ENCODE measurements around the gene GBE1. TPM values are rescaled to one million over a fixed set of nuclear protein-coding genes. Genes with fewer than 3 reads are reported as not detected.

The GBE1 gene
- total RNA-seq, 1 experiment from 2014 or later: 12.7 TPM

DNA sequence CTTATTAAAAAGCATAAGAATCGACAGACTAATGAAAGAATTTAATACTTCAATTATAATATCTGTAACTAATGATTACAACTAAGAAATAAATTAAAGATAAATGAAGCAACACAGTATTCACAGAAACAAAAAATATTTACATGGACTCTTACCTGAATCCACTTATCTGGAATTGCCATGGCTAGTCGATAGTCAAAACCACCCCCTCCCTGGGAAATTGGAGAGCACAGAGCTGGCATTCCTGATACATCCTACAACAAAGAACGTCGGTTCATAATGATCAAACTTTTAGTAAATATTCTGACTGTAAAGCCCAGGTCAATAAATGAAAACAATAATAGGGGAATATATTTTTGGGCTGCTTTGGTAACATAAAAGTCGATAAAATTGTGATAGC lies 175.5 kb downstream of the GBE1 start:
- CTCF ChIA-PET: no interaction called here
- intact Hi-C loops (cut with micrococcal nuclease; ENCODE audit: unreplicated experiment): loop anchor here (2.0 kb wide), 1 partner anchor 57 kb away; no protein-coding TSS in a partner anchor
- Mint-ChIP-seq H3K27ac (ENCODE audit: unreplicated experiment) (no peak overlapping the region), H3K4me3 (ENCODE audit: low read depth, unreplicated experiment) (no peak overlapping the region), H3K36me3 (ENCODE audit: insufficient read depth, unreplicated experiment) (no peaks in the 10 kb centered on the region), H3K27me3 (ENCODE audit: unreplicated experiment) (no peaks in the 10 kb centered on the region), H3K9me3 (ENCODE audit: low read depth, unreplicated experiment) (no peaks in the 10 kb centered on the region), H3K4me1 (ENCODE audit: low read depth, unreplicated experiment) (no peaks in the 10 kb centered on the region)
- no TSS peak for BruUV-seq (replicated peaks)
- TF ChIP-seq, protein P1, sequence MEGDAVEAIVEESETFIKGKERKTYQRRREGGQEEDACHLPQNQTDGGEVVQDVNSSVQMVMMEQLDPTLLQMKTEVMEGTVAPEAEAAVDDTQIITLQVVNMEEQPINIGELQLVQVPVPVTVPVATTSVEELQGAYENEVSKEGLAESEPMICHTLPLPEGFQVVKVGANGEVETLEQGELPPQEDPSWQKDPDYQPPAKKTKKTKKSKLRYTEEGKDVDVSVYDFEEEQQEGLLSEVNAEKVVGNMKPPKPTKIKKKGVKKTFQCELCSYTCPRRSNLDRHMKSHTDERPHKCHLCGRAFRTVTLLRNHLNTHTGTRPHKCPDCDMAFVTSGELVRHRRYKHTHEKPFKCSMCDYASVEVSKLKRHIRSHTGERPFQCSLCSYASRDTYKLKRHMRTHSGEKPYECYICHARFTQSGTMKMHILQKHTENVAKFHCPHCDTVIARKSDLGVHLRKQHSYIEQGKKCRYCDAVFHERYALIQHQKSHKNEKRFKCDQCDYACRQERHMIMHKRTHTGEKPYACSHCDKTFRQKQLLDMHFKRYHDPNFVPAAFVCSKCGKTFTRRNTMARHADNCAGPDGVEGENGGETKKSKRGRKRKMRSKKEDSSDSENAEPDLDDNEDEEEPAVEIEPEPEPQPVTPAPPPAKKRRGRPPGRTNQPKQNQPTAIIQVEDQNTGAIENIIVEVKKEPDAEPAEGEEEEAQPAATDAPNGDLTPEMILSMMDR (IDR thresholded peaks at IDR 0.05; ENCODE audit: unreplicated experiment): no peak
- no peak for DNase-seq

DNA sequence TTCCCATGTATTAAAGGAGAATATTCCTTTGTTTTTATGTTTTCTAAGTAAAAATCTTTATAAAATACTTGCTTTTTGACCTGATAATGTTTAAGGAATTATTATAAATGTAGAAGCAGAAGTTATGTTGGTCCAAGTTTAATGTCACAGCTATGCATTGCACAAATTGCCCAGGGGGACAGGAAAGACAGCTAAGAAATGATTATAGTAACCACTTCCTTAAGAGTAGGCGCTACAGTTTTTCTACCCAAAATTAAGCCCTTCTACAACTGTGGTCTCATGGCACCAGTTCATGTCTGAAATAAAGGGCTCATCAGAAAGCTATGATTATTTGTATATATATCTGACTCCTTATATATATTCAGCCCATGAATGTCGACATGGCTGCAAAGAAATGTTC lies 176.4 kb downstream of the GBE1 start:
- Mint-ChIP-seq H3K27me3 (ENCODE audit: unreplicated experiment) (no peaks in the 10 kb centered on the region), H3K36me3 (ENCODE audit: insufficient read depth, unreplicated experiment) (no peaks in the 10 kb centered on the region), H3K4me3 (ENCODE audit: low read depth, unreplicated experiment) (no peak overlapping the region), H3K4me1 (ENCODE audit: low read depth, unreplicated experiment) (no peaks in the 10 kb centered on the region), H3K27ac (ENCODE audit: unreplicated experiment) (no peak overlapping the region), H3K9me3 (ENCODE audit: low read depth, unreplicated experiment) (no peaks in the 10 kb centered on the region)
- CTCF ChIA-PET: no interaction called here
- intact Hi-C loops (cut with micrococcal nuclease; ENCODE audit: unreplicated experiment): loop anchor here (2.0 kb wide), 1 partner anchor 58 kb away; no protein-coding TSS in a partner anchor
- BruUV-seq (replicated peaks): no TSS peak
- DNase-seq: no peak
- TF ChIP-seq, protein P1 (IDR thresholded peaks at IDR 0.05; ENCODE audit: unreplicated experiment): no peak

DNA sequence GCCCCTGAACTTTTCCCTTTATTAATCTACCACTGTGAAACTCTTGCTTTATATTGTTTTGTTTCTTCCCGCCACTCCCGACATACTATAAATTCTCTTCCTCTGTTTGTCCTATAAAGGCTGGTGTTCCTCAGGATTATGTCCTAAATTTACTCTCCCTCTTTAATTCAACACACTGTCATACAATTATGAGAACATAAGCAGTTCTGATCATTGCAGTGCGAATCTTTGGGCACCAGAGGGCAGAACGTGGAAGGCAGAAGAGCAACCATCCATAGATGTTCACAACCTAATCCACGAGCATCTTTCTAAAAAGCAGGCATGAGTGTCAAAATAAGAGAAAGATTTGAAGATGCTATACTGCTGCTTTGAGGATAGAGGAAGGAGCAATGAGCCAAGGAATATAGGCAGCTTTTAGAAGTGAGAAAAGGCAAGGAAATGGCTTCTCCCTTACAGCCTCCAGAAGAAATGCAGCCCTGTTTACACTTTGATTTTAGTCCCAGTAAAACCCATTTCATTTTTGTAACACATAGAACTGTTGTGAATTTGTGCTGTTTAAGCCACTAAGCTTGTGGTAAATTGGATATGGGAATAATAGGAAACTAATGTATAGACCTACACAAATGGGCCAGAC lies 179.4 kb downstream of the GBE1 start:
- no TSS peak for BruUV-seq (replicated peaks)
- H3K27ac Mint-ChIP-seq (ENCODE audit: unreplicated experiment): no peak overlapping the region
- H3K9me3 Mint-ChIP-seq (ENCODE audit: low read depth, unreplicated experiment): no peaks in the 10 kb centered on the region
- TF ChIP-seq, protein P1 (IDR thresholded peaks at IDR 0.05; ENCODE audit: unreplicated experiment): no peak
- no peaks in the 10 kb centered on the region for H3K36me3 Mint-ChIP-seq (ENCODE audit: insufficient read depth, unreplicated experiment)
- CTCF ChIA-PET: no interaction called here
- no peaks in the 10 kb centered on the region for H3K4me1 Mint-ChIP-seq (ENCODE audit: low read depth, unreplicated experiment)
- no peaks in the 10 kb centered on the region for H3K27me3 Mint-ChIP-seq (ENCODE audit: unreplicated experiment)
- peak; percentile 38 for DNase-seq
- intact Hi-C loops (cut with micrococcal nuclease; ENCODE audit: unreplicated experiment): loop anchor here (5.0 kb wide), 1 partner anchor 550 kb away; no protein-coding TSS in a partner anchor
- H3K4me3 Mint-ChIP-seq (ENCODE audit: low read depth, unreplicated experiment): no peak overlapping the region

DNA sequence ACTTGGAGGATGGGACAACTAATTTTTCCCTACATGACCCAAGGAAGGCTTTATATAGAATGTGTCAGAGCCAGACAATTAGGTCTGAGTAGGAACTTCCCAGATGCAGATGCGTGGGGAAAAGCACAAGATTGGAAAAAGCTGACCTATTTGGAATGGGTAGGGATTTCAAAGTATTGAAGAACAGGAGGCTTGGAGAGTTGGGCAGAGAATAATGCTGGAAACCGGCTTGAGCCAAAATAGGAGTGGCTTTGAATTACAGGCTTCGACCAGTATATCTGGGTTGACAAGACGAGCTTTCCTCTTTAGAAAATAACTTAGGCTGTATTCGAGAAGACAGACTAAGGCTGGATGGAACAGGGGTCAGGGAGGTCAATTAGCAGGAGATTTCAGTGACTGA lies 181.1 kb downstream of the GBE1 start:
- CTCF ChIA-PET: interaction anchor here (0.8 kb wide), 1 partner anchor 63 kb away, joined by 3 read pairs; no protein-coding TSS in a partner anchor
- Mint-ChIP-seq H3K36me3 (ENCODE audit: insufficient read depth, unreplicated experiment) (no peaks in the 10 kb centered on the region), H3K27ac (ENCODE audit: unreplicated experiment) (no peak overlapping the region), H3K9me3 (ENCODE audit: low read depth, unreplicated experiment) (no peaks in the 10 kb centered on the region), H3K4me1 (ENCODE audit: low read depth, unreplicated experiment) (no peaks in the 10 kb centered on the region), H3K4me3 (ENCODE audit: low read depth, unreplicated experiment) (no peak overlapping the region), H3K27me3 (ENCODE audit: unreplicated experiment) (no peaks in the 10 kb centered on the region)
- intact Hi-C loops (cut with micrococcal nuclease; ENCODE audit: unreplicated experiment): loop anchor here (5.0 kb wide), 1 partner anchor 552 kb away; no protein-coding TSS in a partner anchor
- TF ChIP-seq, protein P1 (IDR thresholded peaks at IDR 0.05; ENCODE audit: unreplicated experiment): no peak
- DNase-seq: no peak
- BruUV-seq (replicated peaks): no TSS peak
